HG03571 (cell line): Measurements from ENCODE around the gene TMBIM1.

Source experiments
- ATAC-seq: cut with Tn5 transposase; IDR thresholded peaks from one replicate; pipeline ENCODE4 v1.9.1; 2021; ENCODE audit not compliant: unreplicated experiment

Gene TMBIM1

DNA sequence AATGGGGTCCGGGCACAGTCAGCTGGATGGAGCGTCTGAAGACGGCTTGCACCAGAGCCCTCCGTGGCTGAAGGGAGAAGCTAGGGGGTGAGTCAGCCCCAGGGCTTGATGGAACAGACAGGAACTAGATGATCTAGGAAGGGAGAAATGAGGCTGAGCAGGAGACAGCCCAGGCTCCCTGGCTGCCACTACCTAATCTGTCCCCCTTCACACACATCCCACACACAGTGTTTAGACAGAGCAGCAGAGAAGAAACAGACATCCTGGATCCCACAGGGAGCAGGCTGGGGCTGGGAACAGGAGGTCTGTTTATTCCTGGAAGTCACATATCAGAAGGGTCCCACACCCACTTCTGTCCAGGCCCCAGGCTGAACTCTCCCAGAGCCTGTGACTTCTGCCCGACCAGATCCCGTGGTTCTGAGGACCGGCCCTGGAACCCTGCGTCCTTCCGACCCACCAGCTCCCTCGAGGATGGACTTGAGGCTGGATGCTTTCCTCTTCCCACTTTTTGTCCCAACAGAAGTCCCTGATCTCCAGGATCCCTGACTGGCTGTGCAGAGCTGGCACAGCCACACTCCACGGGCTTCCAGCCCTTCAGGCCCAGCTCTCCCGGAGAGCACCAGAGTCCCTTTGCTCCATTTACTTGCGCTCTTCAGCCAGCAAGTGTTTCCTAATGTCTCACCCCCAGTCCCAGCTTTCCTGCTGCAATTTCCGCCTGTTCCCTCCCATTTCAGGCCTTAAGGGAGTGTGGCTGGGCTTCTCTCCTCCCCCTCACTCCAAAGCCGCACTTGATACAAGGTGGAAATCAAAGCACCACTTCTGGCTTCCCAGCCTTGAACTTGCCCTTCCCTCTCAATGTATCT lies 33.0 kb downstream of the TMBIM1 start:
- ATAC-seq = no peak

DNA sequence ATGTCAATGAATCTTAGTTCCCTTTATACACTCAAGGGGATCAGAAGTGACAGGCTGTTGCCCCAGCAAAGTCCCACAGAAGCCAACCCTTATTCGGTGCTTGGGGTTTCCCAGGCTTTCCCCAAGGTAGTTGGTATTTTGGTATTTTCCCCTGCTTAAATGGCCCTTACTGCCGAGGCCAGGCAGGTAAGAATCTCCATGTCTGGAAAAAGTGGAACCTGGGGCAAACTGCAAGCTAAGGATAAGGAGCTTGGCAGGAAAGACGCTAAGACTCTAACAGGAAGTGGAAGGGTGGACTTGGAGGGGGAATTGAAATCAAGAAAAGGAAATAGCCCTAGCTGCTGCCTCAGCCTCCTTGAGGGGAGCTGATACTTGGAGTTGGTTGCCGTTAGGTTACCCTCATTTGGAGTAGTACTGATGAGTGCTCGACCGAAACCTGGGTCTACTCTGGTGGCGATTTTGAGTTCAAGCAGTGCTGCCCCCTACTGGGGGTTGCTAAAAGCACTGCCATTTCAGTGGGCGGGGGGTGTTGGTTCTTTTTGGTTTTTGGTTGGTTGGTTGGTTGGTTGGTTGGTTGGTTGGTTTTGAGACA lies 34.8 kb downstream of the TMBIM1 start:
- peak; percentile 80 for ATAC-seq

DNA sequence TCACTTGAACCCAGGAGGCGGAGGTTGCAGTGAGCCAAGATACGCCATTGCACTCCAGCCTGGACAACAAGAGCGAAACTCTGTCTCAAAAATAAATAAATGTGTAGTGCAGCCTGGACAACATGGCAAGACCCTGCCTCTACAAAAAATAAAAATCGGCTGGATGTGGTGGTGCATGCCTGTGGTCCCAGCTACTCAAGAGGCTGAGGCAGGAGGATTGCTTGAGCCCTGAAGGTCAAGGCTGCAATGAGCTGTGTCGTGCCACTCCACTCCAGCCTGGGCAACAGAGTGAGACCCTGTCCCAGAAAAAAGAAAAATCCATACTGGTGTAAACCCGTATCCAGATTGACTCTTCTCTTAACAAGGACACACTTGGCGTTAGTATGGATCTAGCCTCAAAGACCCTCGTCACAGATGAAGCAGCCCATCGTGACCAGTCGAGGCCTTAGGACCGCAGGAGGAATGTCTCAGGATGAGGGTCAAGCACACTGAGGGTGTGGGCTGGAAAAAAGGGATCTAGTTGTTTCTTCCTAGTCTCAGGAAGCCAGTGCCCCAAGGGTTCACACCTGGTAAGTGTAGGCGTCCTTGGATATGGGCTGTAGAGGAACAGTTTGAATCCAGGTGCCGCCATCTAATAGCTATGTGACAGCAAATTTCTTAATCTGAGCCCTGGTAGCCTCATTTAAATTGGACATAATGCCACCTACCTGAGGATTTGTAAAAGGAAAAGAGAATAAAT lies 35.5 kb downstream of the TMBIM1 start:
- ATAC-seq = no peak

DNA sequence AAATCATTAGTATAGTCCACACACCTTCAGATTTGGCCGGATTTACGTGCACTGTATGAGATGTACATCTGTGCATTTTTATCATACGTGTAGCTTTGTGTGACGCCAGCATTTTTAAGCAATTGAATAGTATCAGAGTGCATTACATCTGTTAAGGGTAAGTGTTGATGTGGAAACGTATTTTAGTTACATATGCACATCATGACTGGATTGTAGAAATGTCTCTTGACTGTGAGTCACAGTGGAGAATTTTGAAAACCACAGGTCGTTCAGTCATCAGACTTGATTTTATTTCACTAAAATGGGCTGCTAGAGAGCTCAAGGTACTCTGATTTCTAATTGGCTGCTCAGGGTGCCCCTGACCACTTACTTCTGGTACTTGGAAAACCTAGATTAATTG lies 36.9 kb downstream of the TMBIM1 start:
- no peak for ATAC-seq

DNA sequence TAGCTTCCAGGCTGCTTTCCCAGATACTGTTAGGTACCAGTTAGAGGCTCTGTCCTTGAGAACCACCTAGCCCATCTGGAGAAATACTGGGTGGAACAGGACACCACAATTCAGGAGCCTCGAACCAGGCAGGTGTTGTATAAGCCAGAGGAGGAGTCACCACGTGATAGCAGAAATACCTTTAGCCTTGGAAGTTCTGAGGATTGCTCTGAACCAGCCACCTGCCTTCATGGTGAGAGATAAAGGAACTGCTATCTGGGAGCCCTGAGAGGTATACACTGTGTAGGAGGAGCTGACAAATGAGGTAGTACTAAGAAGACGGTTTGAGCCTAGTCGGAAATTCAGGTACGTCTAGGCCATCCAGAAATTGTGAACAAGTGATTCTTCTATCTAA lies 39.1 kb downstream of the TMBIM1 start:
- no peak for ATAC-seq

DNA sequence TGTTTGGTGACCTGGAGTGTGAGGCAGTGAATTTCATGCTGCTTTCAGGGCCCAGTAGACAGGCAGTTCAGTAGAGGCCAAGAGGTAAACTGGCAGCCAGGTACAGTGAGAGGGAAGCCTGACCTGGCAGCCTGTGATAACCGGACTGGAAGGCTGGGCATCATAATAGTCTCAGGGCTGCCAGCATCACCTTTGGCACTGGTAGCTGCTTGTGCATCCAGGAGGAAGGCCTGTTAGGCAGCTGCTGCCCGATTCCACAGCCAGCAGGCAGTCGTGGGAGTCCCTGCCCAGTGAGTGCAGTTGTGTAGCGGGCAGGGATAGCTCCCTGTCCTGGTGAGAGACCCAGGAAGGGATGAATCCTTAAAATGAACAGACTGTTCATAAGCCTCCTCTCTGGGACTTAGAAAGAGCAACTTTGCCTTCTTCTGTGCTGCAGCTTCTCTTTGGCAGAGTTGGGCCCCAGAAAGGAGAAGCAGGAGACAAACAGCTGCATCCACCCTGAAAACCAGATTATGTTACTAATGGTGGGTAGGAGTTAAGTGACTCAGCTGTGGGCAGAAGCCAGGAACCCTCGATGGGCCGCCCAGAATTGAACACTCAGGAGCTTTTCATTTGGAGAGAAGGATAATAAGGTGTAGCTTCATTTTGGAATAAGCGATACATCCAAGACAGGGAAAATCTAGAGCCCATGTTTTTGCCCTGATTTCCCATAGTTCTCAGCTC lies 39.6 kb downstream of the TMBIM1 start:
- no peak for ATAC-seq

DNA sequence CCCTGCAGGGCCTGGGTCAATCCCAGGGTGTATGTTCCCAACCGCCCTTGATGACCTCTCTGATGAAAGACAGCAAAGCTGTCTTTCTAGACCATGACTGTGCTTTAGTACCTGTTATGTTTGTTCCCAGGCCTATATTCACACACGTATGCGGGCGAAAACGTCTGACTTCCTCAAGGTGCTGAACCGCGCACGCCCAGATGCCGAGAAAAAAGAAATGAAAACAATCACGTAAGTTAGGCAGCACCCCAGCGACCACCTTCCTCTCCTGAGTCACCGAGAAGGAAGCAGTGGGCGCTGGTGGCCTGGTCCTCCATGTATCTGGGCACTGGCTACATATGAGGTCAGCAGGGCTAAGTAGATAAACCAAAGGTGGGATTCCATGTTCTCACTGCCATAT lies 42.6 kb downstream of the TMBIM1 start:
- ATAC-seq = no peak

DNA sequence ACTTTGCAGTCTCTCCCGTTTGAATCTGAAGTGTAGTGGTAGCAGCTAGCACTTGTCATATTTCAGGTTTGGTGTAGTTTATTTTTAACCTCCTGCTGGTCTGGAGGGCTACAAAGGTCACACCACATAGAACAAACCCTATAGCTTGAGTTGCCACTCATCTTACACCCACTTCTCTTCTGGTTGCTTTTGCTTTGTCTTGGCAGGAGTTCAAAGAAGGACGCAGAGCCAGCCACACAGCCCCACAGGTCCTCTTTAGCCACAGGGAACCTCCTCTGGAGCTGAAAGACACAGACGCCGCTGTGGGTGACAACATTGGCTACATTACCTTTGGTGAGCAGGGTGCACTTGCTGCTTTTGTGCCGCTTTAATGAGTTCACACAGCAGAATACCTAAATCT lies 47.1 kb downstream of the TMBIM1 start:
- ATAC-seq = no peak

DNA sequence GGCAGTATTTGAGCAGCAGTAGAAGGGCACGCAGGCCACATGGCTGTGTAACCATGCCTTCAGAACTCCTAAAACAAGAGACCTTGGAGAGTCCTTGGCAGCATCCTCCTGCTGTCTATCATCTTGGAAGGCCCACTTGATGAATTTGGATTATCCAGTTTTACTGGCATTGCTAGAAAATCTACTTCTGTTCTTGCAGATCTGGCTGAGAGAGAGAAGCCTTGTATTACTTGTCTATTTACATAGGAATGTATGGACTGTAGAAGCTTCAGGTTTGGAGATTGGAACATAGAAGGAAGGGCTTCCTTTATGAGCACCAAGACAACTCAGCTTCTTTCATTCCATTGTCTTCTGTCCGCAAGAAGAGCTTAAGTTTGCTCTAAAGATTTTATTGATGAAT lies 47.6 kb downstream of the TMBIM1 start:
- ATAC-seq = no peak

DNA sequence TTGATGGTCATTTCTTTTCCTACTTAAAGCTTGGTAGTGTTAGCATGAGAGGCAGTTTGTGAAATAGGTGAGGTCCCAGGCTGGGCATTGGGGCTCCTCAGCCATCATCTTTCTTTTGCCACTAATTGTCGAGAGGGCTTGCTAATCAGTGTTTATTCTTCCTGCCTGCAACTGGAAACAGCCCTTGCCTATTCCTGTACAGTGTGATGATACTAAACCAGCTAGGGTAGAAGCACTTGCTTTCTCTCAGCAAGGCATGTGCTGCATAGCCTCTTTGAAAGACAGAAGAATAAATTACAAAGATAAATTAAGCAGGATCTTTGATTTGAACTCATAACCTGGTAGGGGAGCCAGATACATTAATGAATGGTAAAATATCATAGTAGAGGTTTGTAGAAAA lies 48.1 kb downstream of the TMBIM1 start:
- no peak for ATAC-seq

DNA sequence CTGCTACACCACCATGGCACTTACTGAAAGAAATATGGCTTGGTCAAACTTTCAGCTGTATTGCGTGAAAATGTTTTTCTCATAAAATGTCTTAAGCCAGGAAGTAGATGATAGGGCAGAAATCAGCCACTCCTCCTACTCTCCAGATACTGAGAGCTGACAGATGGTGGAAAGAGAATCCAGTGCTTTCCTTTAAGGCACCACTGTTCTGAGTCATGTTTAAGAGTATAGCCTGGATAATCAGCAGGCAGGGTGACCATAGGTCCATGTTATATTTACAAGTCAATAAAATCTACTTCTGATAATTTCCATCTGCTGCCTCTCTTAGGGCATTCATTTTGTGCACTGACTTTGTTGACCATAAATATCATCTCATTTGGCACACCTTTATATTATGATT lies 53.4 kb downstream of the TMBIM1 start:
- ATAC-seq = no peak

DNA sequence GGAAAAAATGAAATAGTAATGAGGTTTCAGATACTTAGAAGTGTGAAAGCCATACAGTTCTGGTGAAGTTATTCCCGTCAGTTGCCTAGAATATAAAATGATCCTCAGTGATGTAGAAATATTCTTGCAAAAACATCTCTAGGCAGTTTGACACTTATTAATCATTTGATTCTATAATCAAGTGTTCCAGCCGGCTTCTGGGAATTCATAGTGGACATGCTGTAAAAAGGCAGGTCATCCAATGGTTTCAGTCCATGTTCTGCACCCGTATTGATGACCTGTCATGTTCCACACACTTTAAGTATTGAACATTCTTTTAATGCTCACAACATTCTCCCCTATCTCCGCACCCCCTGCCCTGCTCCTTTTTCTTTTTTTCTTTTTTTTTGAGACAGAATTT lies 55.5 kb downstream of the TMBIM1 start:
- no peak for ATAC-seq

DNA sequence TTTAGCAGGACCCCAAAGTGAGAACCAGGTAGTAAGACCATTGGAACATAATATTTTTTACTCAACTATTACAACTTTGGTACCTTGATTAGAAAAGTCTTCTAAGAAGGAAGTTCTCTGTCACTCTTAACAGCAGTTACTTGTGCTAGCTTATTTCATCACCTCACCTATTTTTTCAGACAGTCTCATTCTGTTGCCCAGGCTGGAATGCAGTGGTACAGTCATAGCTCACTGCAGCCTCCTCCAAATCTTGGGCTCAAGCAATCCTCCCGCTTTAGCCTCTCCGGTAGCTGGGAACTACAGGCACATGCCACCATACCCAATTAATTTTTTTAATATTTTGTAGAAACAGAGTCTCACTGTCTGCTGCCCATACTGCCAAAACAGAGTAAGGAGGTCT lies 57.3 kb downstream of the TMBIM1 start:
- no peak for ATAC-seq

DNA sequence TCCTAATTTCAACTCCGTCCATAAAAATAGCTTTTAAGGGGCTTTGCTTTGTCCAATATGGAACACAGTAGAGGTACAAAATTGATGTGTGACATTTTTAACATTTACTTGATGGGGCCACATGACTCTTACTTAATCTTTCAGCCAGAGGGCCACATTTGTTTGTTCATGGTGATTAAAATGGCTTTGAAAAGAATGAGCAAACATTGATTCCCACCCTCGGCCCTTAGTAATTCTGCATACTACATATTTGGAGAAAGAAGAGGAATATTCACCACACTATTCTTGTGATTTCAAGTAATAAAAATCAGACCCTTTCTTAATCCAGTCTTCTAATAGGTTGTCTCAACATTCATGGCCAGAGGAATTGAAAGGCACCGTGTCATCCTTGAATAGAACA lies 57.8 kb downstream of the TMBIM1 start:
- no peak for ATAC-seq

DNA sequence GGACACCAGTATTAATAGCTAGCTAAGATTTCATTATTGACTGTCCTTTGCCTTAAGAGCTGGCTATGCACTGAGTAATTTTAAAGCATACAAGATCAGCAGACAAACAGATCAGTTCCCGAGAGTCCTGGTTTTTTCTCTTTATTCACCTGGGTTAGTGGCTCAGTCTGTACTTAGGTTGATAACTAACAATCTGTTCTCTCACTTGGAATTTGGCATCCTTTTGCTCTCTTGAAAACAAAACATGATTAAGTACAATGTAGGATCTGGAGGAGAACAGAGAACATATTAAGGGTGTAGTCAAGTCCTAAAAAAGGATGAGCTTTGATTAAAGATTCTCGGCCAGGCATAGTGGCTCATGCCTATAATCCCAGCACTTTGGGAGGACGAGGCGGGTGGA lies 58.8 kb downstream of the TMBIM1 start:
- no peak for ATAC-seq

DNA sequence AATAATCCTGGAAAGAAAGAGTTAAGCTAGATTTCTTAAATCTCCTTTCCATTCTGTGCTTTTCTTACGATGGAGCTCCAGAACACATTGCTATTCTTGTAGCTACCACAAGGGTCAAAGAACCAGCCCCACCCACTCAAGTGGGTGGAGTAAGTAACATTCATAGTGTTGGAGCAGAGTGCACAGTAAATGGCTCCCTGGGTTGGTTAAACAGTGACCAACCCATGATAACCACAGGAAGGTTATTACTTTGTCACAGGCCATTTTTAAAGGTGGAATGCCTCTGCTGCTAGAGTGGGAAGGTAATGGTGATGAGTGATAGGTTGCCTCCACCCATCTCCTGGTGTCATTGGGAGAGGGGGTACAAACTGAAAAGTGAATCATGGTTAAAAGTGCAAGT lies 61.4 kb downstream of the TMBIM1 start:
- peak; percentile 74 for ATAC-seq

DNA sequence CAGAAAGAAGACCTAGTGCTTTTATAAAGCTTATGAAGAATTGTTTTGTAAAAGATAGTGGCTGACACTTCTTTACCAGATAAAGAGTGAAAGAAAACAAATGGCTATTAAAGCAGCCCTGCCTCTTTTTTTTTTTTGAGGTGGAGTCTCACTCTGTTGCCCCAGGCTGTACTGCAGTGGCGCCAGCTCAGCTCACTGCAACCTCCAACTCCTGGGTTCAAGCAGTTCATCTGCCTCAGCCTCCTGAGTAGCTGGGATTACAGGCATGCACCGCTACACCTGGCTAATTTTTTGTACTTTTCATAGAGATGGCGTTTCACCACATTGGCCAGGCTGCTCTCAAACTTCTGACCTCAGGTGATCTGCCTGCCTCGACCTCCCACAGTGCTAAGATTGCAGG lies 62.5 kb downstream of the TMBIM1 start:
- ATAC-seq = no peak

DNA sequence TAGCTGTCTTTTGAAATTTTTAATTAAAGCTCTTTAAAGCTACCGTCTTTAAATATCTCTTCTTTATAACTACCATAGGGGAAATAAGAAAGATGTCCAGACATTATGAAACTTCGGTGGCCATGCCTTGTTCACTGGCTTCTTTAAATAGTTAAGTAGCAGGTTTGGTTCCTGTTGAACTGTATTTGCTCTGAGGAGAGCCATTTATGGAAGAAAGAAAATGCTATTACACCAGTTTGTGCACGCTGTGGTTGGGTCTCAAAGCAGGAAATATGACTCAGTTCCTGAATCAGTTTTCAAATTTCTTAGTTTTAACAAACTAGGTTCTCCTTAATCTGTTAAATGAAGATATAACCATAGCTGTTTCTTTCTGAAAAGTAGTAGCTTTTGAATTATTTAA lies 63.1 kb downstream of the TMBIM1 start:
- ATAC-seq = peak; percentile 84

DNA sequence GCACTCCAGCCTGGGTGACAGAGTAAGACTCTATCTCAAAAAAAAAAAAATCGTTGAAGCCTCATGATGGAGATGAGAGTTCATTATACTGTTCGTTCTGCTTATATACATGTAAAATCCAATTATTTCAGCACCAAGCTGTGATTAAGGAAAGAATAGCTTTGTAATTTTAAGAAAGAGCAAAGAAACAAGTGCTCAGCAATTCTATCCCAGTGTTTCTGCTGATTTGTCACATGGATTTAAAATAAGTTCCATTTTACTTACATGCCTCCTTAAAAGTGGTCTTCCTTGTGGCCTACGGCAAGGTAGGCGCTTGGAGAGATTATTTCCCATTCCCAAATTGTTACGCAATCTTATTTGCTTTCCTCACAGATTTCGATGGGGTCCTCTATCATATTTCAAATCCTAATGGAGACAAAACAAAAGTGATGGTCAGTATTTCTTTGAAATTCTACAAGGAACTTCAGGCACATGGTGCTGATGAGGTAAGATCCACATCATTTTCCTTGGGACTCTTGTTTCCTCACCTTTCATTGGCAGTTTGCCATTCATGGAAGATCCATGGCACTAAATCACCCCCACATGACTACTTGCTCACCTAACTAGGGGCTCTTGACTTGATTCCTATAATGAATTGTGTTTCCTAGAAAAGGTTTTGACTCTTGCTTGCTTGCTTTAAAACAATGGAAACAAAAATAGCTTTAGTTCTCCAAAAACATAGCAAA lies 63.8 kb downstream of the TMBIM1 start:
- ATAC-seq = no peak

DNA sequence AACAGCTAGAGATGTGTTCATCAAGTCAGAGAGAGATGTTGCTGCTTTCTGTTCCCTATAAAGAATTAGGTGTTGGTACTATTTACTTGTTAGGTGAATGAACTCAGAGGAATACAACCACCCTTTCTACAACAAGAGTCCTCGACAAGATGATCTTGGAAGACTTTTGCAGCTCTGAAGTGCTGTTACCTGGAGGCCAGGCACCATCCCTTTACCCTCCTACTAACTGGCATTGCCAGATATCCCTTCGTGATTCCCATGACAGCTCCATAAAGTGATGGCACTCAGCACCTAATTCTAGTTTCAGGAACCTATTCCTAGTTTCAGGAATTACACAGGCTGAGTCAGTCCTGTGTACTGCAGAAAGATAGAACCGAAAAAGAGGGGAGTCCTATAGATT lies 65.4 kb downstream of the TMBIM1 start:
- no peak for ATAC-seq
